KMS-11 (cell line): ENCODE results near the gene ADSS1.

Experiments
- H2AFZ ChIP-seq: fragments of 200-600 bp; sonication (generic); 2 replicates; pipeline ENCODE4 v1.6.1; 2016; ENCODE audit warnings: antibody characterized with exemption, mixed run types, low read depth
- H3K27ac ChIP-seq: fragments of 200-600 bp; sonication (generic); 2 replicates; pipeline ENCODE4 v1.6.1; 2016; ENCODE audit warnings: mild to moderate bottlenecking, mixed run types
- H3K27me3 ChIP-seq: fragments of 200-600 bp; sonication (generic); 2 replicates; pipeline ENCODE4 v1.6.1; 2017; ENCODE audit warnings: mild to moderate bottlenecking, low read depth, mixed run types, moderate library complexity; ENCODE audit not compliant: insufficient read depth
- H3K36me3 ChIP-seq: fragments of 200-600 bp; sonication (generic); 2 replicates; pipeline ENCODE4 v1.6.1; 2017; ENCODE audit warnings: mild to moderate bottlenecking, mixed run types; ENCODE audit not compliant: insufficient read depth
- H3K4me1 ChIP-seq: fragments of 200-600 bp; sonication (generic); 2 replicates; pipeline ENCODE4 v1.6.1; 2016; ENCODE audit warnings: mild to moderate bottlenecking, low read depth, mixed run types; ENCODE audit not compliant: poor library complexity, severe bottlenecking
- H3K4me2 ChIP-seq: fragments of 200-600 bp; sonication (generic); 2 replicates; pipeline ENCODE4 v1.7.0; 2016; ENCODE audit warnings: mild to moderate bottlenecking, mixed run types
- H3K4me3 ChIP-seq: fragments of 200-600 bp; sonication (generic); IDR thresholded peaks from 2 replicates; pipeline ENCODE4 v1.6.1; 2017; ENCODE audit warnings: low read depth, low read length, mixed read lengths; ENCODE audit not compliant: insufficient read depth
- H3K79me2 ChIP-seq: fragments of 200-600 bp; sonication (generic); 2 replicates; pipeline ENCODE4 v1.6.1; 2016; ENCODE audit warnings: low read depth, mixed run types; ENCODE audit not compliant: insufficient read depth
- H3K9ac ChIP-seq: fragments of 200-600 bp; sonication (generic); 2 replicates; pipeline ENCODE4 v1.6.1; 2016; ENCODE audit warnings: mild to moderate bottlenecking, mixed run types
- H4K20me1 ChIP-seq: fragments of 200-600 bp; sonication (generic); 2 replicates; pipeline ENCODE4 v1.6.1; 2016; ENCODE audit warnings: mild to moderate bottlenecking, mixed run types; ENCODE audit not compliant: insufficient read depth
- TF ChIP-seq, protein P1 (sequence below): fragments of 200-600 bp; sonication (generic); conservative IDR thresholded peaks from 2 replicates; pipeline ENCODE4 v1.6.1; 2017; ENCODE audit warnings: low read depth, mild to moderate bottlenecking, antibody characterized with exemption, low read length, moderate library complexity, mixed read lengths

The ADSS1 gene

DNA sequence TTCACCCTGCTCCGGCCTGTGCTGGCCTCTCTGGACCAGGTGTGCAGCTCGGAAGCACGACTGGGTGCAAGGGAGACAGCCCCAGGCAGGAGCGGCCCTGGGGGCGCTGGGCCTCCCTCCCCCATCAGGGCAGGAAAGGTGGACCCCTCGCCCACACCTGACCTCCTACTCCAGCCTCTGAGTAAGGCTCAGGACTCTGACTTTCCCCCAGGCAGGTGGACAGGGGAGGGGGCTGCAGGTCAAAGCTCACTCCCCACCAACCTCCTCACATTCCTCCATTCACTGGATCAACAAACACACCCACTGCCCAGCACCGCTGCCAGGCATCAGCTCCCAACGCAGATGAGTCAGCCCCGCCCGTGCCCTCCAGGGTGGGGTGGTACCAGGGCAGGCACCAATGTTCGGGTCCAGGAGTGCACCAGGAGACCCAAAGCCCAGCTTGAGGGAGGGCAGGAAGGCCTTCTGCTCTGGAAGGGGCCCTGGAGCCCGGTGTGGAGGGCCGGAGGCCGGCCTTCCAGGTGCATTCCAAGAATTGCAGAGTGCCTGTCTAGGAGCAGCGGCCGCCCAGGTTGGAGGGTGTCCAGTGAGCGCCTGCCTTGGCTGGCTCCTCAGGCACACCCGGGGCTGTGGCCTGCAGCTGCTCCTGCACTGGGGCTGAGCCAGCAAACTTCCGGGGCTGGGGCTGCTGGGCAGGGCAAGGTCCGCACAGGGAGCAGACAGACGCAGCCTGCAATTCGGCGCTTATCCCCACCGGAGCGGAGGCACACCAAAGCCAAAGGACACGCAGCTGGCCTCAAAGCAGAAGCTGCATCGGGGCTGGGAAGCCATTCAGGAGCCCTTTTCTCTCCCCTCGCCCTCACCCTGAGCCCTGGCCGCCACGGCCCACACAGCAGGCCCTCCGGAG, 36.2 kb upstream of the ADSS1 start:
- Histone ChIP-seq H3K79me2 (no peaks in the 10 kb centered on the region), H3K27ac (no peak overlapping the region), H4K20me1 (no peaks in the 10 kb centered on the region), H3K27me3 (no peaks in the 10 kb centered on the region), H3K9ac (no peak overlapping the region), H3K36me3 (no peaks in the 10 kb centered on the region), H3K4me3 (no peak overlapping the region), H2AFZ (no peak overlapping the region), H3K4me1 (no peaks in the 10 kb centered on the region), H3K4me2 (no peak overlapping the region)
- TF ChIP-seq, protein P1, sequence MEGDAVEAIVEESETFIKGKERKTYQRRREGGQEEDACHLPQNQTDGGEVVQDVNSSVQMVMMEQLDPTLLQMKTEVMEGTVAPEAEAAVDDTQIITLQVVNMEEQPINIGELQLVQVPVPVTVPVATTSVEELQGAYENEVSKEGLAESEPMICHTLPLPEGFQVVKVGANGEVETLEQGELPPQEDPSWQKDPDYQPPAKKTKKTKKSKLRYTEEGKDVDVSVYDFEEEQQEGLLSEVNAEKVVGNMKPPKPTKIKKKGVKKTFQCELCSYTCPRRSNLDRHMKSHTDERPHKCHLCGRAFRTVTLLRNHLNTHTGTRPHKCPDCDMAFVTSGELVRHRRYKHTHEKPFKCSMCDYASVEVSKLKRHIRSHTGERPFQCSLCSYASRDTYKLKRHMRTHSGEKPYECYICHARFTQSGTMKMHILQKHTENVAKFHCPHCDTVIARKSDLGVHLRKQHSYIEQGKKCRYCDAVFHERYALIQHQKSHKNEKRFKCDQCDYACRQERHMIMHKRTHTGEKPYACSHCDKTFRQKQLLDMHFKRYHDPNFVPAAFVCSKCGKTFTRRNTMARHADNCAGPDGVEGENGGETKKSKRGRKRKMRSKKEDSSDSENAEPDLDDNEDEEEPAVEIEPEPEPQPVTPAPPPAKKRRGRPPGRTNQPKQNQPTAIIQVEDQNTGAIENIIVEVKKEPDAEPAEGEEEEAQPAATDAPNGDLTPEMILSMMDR = no peak

DNA sequence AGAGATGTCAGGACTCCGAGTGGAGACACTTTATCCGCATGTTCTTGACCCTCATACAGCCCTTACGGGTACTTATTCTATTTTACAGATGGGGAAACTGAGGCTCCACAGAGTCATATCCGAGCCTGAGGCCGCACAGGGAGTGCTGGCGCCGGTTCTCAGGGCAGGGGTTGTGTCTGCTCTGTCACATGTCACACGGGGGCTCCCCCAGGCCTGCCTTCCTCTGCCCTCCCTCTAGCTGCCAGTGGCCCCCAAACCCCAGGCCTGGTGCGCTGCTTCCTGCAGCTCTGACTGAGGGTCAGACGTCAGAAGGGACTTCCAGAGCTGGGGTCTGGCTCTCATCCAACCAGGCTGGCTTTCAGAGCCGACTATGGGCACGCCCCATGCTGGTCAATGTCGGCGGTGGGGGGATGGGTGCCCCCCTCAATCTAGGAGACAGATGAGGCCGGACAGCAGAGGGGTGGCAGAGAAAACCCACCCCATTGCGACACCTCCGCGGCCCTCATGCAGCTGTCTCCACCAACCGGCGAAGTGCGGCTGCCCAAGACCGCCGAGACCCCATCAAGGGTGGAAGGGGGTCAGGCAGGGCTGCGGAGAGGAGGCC, 35.4 kb upstream of the ADSS1 start:
- H3K79me2 ChIP-seq = no peaks in the 10 kb centered on the region
- H3K36me3 ChIP-seq = no peaks in the 10 kb centered on the region
- no peak overlapping the region for H3K27ac ChIP-seq
- H3K4me3 ChIP-seq = no peak overlapping the region
- H3K9ac ChIP-seq = no peak overlapping the region
- no peaks in the 10 kb centered on the region for H3K4me1 ChIP-seq
- no peaks in the 10 kb centered on the region for H3K27me3 ChIP-seq
- H3K4me2 ChIP-seq = no peak overlapping the region
- H2AFZ ChIP-seq = peak overlapping the region; percentile 71; the same call in 1 of the 2 replicates
- H4K20me1 ChIP-seq = no peaks in the 10 kb centered on the region
- TF ChIP-seq, protein P1 = no peak

DNA sequence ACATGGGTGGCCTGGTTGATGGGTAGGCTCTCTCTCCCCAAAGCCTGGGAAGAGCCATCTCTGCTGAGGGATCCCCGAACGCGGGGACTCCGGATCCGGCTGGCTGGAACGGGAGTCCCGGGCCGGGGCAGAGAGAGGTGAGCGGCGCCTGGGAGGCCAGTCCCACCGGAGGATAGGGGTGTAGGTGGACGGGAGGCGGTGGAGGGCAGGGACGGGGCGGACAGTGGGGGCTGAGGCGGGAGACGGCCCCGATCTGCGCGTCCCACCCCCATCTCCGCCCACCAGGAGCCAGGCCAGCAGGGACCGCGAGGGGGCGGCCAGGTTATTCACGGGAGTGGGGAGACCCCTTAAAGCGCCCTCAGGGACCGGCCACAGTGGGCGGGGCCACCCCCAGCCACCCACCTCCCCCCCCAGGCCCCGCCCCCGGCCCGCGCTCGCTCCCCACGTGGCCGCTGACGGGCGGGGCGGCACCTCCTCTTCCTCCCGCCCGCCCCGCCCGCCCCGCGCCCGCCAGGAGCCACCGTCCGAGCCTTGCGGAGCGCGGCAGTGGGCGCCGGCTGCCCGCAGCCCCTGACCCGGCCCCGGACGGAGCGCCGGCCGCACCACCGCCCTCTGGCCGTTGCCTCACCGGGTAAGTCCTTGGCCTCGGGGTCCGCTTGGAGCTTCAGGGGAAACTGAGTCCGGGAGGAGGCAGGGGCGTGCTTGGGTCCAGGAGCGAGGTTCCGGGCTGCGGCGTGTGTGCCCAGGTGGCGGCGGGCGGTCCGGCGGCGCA, 34.7 kb upstream of the ADSS1 start, which contains the start of gene INF2:
INF2 (plus strand) TSS at position 510 of the 772 bp plus-strand sequence. CDS start 11,748 bp downstream, outside the sequence.
- H3K27ac ChIP-seq = no peak within 1 kb of the TSS
- H2AFZ ChIP-seq = peak within 1 kb of the TSS; percentile 71; the same call in 1 of the 2 replicates

More for the DNA sequence above, 34.7 kb upstream of the ADSS1 start, which contains the start of gene INF2:
- no peaks in the 10 kb centered on the region for H4K20me1 ChIP-seq
- peak within 1 kb of the TSS; percentile 63 for H3K4me2 ChIP-seq
- H3K79me2 ChIP-seq = no peaks in the 10 kb centered on the region
- H3K4me3 ChIP-seq = no peak within 1 kb of the TSS
- no peaks in the 10 kb centered on the region for H3K27me3 ChIP-seq
- no peaks in the 10 kb centered on the region for H3K36me3 ChIP-seq
- TF ChIP-seq, protein P1 = no peak
- no peaks in the 10 kb centered on the region for H3K4me1 ChIP-seq
- peak within 1 kb of the TSS; percentile 64 for H3K9ac ChIP-seq
